GM19467 (cell line): ENCODE data around the gene DEFB119.
"Not testable (repeated sequence)": the region's sequence is repeated elsewhere in the genome, so short reads cannot be mapped to it uniquely, and the experiment has no call there.

Experiments
- ATAC-seq: cut with Tn5 transposase; IDR thresholded peaks from one replicate; pipeline ENCODE4 v1.9.1; 2021; ENCODE audit warnings: mild to moderate bottlenecking, moderate library complexity; ENCODE audit not compliant: unreplicated experiment

DEFB119 gene, protein sequence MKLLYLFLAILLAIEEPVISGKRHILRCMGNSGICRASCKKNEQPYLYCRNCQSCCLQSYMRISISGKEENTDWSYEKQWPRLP

DNA sequence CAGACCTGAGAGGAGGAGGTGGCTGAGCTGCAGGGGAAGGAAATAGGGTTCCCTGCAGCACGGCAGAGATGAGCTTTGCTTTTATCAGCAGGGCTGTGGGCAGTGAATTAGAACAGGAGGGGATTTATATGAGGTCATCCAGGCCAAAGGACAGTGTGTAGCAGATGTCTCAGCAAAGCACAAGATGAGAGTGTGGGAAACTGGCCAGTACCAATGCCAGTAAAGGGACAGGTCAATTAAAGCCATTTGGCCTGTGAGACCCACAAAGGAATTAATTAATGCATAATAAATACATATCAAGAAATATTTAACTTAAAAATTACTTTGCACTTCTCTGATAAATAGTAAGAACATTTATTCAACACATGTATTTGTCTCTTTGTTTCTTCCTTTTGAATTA lies at the start of gene DEFB119:
Gene DEFB119, minus strand, starts transcription at position 101 of the 400 bp plus-strand sequence. CDS start 107 bp downstream, outside the sequence.
- ATAC-seq = no peak

DNA sequence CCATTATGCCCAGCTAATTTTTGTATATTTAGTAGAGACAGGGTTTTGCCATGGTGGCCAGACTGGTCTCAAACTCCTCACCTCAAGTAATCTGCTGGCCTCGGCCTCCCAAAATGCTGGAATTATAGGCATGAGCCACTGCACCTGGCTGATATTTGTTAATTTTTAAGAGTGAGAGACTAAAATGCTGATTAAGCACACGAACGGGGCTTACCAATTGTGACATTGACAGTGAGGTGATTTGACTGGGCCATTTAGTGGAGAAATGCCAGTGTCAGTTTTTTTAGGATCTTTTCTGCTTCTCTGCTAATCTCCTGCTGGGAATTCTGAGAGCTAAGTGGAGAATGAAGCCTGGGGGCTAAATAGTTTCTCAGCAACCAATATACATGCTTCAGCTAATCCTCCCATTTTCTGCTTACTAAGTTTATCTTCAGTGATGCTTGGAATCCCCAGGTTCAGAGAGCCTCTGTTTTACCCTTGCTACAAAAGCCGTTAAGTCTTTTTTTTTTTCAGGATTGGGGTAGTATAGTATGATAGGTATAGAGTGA lies 40.3 kb upstream of the DEFB119 start:
- ATAC-seq = no peak

DNA sequence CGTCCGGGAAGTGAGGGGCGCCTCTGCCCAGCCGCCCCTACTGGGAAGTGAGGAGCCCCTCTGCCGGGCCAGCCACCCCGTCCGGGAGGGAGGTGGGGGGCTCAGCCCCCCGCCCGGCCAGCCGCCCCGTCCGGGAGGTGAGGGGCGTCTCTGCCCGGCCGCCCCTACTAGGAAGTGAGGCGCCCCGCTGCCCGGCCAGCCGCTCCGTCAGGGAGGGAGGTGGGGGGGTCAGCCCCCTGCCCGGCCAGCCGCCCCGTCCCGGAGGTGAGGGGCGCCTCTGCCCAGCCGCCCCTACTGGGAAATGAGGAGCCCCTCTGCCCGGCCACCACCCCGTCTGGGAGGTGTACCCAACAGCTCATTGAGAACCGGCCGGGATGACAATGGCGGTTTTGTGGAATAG lies 37.2 kb upstream of the DEFB119 start:
- ATAC-seq = not testable (repeated sequence)

DNA sequence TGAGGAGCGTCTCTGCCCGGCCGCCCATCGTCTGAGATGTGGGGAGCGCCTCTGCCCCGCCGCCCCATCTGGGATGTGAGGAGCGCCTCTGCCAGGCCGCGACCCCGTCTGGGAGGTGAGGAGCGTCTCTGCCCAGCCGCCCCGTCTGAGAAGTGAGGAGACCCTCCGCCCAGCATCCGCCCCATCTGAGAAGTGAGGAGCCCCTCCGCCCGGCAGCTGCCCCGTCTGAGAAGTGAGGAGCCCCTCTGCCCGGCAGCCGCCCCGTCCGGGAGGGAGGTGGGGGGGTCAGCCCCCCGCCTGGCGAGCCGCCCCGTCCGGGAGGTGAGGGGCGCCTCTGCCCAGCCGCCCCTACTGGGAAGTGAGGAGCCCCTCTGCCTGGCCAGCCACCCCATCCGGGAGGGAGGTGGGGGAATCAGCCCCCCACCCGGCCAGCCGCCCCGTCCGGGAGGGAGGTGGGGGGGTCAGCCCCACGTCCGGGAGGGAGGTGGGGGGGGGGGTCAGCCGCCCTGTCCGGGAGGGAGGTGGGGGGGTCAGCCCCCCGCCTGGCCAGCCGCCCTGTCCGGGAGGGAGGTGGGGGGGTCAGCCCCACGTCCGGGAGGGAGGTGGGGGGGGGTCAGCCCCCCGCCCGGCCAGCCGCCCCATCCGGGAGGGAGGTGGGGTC lies 36.6 kb upstream of the DEFB119 start:
- ATAC-seq = not testable (repeated sequence)

DNA sequence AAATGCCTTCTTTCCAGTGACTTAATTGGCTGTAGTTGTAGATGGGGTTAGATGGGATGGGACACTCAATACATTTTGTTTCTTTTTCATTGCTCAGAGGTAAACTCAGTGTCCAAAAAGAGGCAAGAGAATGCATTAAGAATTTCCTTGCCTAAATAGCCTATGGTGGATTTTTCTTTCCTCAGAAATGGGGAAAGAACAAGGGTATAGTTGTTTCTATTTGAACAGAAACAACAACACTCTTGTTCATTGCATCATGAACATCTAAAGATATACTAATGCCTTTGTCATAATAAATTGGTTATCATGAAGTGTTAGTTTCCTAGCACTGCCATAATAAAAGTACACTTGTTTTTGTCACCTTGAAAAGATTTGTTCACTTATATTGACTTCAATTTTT lies 35.4 kb upstream of the DEFB119 start:
- no peak for ATAC-seq

DNA sequence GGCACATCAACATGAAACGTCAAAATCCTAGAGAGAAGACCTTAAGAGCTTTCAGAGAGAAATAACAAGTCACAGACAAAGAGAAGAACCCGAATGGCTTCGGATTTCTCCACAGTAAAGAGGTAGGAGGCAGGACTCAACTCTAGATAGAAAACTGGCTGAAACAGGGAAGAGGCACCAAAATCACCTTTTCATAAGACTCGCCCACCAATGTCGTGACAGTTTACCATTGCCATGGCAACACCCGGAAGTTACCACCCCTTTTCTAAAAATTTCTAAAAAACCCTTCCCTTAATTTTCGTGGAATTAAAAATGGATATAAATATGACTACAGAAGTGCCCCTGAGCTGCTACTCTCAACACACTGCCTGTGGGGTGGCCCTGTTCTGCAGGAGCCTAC lies 27.9 kb upstream of the DEFB119 start:
- ATAC-seq = no peak

DNA sequence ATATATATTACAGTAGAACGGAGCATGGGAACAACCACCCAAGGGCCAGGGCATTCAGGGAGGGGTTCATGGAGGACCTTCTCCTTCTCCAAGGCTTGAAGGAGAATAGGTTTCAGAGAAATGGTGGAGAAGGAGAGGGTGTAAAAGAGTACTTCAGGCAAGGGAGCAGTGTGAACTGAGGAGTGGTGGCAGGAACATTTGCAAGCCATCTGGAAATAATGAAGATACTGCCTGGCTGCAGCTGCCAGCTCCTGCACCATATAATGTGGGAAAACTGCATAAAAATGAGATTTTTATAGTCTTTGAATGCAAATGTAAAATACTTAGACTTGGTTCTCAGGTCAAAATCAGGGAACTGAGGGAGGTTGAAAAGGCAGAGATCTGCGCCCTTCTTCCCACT lies 25.3 kb upstream of the DEFB119 start:
- no peak for ATAC-seq

DNA sequence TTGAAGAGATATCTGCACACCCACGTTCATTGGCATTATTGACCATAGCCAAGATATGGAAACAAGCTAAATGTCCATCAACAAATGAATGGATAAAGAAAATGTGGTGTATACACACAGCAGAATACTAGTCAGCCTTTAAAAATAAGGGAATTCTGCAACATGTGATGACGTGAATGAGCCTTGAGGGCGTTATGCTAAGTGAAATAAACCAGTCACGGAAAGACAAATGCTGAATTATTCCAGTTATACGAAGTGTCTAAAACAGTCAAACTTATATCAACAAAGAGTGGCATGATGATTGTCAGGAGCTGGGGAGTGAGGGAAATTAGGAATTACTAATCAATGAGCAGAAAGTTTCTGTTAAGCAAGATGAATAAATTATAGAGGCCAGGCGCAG lies 24.0 kb upstream of the DEFB119 start:
- ATAC-seq = no peak

DNA sequence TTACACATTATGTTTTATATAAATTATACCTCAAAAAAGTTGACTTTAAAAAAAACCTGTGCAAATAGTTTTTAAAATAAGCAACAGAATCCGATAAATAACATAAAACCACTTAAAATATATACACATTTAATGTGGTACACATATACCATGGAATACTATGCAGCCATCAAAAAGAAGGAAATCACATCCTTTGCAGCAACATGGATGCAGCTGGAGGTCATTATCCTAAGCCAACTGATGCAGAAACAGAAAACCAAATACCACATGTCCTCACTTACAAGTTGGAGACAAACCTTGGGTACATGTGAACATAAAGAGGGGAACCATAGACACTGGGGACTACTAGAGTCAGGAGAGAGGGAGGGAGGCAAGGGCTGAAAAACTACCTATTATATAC lies 19.6 kb upstream of the DEFB119 start:
- no peak for ATAC-seq

DNA sequence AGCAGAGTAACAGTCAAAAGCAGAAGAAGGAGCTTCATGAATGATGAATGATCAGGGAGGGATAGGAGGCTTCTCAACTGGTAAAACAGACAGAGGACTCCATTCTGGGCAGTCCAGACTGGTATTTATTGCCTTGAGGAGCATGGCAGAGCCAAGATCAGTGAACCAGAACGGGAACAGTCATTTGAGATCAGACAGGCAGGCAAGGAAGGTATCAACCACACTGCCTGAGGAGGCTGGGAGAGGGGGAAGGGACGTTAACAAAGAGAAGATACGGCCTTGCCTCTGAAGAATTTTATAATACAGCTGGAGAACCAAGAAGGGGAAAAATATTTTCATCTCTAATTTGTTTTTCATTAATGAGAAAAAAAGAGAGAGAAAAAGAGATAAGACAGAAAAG lies 15.7 kb upstream of the DEFB119 start, which contains the start of gene DEFB121:
Gene DEFB121, minus strand, starts transcription at position 101 of the 400 bp plus-strand sequence. Its CDS starts 63 bp downstream, at position 38.
- no peak for ATAC-seq

DNA sequence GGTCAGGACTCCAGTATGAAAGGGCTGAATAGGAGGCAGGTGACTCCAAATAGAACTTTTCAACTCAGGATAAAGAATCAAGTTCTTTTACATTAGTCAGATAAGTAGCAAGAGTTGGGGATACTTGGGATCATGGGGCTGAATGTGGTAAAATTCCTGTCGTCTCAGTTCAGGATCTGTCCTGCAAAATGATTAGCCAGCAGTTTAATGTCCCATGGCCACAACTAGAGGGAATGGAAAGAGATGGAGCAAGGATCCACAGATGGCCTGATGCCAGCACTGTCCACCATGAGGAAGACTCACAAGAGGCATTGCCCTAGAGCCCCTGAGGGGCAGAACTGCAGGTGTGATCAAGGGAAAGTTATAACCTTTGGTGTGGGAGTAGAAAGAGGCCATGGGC lies 13.5 kb upstream of the DEFB119 start:
- no peak for ATAC-seq

DNA sequence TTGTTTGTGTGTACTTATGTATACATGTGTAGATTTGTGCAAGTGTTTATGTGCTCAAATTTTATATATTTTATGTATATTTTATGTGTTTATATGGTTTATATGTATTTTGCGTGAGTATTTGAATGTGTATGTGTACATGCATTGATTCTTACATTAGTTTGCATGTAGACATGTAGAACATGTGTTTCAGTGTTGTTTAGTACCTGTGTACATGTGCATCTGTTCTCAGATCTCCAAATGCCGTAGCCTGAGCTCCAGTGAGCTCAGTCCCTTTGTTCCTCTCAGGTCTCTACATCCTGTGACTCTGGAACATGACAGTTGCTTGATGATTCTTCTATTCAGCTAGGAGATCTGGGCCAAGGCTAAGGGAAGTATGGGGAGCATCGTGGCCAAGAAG lies 4.5 kb upstream of the DEFB119 start:
- ATAC-seq = no peak

DNA sequence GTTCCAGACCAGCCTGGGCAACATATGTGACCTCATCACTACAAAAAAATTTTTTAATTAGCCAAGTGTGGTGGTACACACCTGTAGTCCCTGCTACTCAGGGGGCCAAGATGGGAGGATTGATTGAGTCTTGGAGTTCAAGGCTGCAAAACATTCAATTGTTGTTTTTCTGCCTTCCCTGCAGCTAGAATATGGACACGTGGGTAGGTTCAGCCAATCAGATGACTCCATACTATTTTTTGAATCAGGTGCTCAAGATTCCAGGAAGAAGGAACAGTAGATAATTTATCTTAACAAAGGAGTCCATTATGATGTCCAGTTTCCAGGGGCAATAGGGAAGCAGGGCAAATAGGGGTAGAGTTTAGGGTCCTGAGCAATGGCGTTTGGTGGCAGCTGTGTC lies 2.4 kb upstream of the DEFB119 start:
- ATAC-seq = no peak

DNA sequence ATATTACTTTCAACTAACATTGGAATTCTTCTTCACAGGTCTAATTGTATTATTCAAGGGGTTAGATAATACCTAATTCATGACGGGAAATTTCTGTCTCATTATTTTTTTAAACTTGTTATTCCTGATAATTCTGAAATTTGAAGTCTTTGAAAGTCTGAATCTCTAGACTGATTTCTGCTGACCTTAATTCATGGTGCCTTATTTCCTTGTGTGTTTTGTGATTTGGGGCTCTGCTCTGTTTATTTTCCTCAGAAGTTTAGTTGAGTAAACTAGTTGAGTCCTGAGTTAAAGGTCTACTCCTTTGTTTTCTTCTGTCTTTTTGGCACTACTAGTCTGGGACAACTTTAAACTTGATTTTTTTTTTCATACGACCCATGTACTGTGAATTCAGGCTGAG lies 16.0 kb downstream of the DEFB119 start:
- ATAC-seq = no peak

DNA sequence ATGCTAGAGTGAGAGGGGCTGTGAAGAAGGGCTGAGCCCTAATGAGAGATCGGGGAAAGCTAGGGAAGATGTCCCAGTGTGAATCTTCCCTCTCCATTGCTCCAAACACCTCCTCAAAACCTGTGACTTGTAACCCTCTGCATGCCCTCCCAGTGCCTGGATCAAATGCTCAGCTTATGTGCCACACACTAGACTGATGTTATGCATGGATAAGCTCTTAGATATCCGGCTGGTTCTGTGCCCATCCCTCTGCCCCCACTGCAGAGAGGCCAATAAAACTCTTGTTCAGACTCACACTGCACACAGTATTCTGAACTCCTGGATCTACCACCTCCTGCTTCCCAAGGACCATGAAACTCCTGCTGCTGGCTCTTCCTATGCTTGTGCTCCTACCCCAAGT lies 22.1 kb downstream of the DEFB119 start, which contains the start of gene DEFB118:
Gene DEFB118, plus strand, starts transcription at position 301 of the 400 bp plus-strand sequence. Its CDS starts 50 bp downstream, at position 351.
- no peak for ATAC-seq

DNA sequence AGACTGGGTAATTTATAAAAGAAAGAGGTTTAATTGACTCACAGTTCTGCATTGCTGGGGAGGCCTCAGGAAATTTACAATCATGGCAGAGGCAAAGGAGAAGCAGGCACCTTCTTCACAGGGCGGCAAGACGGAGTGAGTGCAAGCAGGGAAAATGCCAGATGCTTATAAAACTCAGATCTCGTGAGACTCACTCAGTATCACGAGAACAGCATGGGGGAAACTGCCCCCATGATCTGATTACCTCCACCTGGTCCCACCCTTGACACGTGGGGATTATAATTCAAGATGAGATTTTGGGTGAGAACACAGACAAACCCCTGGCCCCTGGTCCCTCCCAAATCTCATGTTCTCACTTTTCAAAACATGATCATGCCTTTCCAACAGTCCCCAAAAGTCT lies 26.1 kb downstream of the DEFB119 start:
- ATAC-seq = not testable (repeated sequence)

DNA sequence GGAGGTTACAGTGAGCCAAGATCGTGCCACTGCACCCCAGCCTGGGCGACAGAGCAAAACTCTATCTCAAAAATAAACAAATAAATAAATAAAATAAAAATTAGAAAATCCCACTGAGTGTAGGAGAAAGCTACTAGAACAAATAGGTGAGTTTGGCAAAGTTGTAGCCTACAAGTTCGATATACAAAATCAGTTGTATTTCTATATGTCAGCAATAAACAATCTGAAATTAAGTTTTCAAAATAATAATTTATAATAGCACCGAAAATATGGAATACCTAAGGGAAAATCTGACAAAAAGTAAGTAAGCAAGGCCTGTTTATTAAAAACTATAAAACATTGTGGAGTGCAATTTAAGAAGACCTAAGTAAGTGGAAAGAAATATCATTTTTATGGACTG lies 27.1 kb downstream of the DEFB119 start:
- ATAC-seq = no peak

DNA sequence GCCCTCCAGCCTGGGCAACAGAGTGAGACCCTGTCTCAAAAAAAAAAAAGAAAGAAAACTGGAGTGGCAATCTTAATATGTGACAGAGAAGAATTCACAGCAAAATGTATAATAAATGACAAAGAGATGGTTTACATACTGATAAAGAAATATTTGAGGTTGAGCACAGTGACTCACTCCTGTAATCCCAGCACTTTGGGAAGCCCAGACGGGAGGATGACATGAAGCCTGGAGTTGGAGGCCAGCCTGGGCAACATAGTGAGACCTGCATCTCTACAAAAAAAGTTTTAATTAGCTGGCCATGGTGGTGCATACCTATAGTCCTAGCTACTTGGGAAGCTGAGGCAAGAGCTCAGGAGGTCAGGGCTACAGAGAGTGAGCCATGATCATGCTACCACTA lies 34.4 kb downstream of the DEFB119 start:
- no peak for ATAC-seq

DNA sequence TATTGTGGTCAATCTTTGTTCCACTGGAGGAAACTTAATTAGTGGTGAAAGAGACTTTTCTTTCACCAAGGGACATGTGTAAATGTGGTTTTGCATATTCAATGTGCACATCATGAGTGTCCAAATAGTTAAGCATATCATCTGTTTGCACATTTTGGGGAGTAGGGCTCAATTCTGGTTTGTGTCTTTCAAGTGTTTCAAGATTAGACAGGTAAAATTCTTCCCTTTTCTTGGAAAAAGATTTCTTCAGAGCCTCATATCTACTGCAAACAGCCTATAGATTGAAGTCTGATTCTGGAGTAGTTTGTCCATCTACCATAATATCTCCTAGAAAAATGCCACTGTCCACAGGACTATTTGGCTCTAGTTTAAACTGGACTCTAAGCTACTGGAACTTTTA lies 48.9 kb downstream of the DEFB119 start:
- ATAC-seq = no peak

DNA sequence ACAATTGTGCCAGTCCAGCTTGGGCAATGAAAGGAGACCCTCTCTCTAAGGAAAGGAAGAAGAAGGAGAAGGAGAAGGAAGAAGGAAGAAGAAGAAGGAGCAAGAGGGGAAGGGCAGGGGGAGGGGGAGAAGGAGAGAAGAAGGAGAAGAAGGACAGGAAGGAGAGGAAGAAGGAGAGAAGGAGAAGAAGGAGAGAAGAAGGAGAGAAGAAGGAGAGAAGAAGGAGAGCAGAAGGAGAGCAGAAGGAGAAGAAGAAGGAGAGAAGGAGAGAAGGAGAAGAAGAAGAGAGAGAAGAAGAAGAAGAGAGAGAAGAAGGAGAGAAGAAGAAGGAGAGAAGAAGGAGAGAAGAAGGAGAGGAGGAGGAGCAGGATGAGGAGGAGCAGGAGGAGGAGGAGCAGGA lies 59.5 kb downstream of the DEFB119 start:
- no peak for ATAC-seq
